ENCODE measurements around the gene NKX2-1.
"Not testable (repeated sequence)": the region's sequence is repeated elsewhere in the genome, so short reads cannot be mapped to it uniquely, and the experiment has no call there.

Gene NKX2-1

DNA sequence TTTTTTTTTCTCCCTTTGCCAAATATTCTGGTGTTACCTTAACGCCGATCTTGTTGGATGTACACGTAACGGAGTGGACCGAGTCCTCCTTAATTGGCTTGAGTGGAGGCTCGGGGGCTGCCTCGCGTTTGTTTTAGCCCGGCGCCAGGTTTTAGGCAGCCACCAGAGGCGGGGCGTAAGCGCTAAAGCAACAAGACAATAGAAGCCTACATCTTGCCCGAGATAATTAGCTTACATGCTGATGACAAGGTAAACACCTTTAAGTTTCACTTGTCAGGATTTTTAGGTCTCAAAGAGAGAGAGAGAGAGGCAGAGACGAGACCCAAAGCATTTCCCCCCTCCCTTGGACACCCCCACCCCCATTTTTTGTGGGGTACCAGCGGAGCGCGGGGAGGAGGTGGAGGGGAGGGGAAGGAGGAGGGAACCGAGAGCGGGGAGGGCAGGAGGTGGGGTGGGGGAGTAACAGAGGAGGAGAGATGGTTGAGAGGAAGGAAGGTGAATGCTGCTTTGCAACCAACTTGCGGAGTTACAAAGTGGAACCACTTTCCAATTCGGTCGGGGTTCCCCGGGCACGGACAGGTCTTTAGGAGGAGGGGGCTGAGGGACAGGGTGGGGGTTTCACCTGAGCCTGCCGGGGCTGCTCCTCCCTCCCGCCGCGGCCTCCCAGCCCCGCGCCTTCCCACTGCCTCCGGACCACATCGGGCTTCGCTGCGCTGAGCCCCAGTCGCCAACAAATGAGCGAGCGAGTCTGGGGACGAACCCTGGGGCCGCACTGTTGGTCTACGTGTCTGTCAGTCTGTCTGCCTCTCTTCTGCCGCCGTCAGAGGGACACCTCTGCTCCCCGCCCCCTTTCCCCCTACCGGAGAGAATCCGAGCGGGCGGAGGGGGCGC is at the start of gene NKX2-1:
Gene NKX2-1 (minus strand): TSS at position 802 of the 891 bp plus-strand sequence. CDS start 103 bp downstream, at position 699.
- DNase-seq: no peak

DNA sequence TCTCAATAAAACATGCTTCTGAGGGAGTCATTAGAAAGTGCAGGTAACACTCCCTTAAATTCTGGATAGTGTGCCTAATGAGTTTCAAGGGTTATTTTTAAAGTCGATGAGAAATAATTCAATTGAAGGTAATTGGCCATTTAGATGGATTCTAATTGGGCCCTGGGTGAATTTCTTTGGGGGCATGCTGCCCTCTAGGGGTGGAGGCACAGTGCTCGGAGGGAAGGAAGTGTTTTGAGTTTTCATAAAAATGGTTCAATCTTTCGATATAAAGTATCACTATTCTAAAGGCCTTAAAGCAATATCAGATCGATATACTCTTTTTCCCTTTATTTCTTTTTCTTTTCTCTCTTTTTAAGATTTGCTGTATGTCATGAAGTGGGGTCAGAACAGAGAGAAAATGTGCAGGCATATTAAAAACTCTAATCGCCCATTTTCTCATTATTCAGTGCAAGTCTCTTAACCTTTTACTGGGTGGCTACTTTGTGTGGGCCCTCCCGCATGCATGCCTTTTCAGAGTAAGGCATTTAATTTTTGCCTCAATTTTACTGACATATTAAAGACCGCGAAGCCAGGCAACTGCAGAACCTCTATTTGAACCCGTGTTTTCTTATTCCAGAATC is 36.9 kb upstream of the NKX2-1 start:
- DNase-seq: peak; percentile 36

DNA sequence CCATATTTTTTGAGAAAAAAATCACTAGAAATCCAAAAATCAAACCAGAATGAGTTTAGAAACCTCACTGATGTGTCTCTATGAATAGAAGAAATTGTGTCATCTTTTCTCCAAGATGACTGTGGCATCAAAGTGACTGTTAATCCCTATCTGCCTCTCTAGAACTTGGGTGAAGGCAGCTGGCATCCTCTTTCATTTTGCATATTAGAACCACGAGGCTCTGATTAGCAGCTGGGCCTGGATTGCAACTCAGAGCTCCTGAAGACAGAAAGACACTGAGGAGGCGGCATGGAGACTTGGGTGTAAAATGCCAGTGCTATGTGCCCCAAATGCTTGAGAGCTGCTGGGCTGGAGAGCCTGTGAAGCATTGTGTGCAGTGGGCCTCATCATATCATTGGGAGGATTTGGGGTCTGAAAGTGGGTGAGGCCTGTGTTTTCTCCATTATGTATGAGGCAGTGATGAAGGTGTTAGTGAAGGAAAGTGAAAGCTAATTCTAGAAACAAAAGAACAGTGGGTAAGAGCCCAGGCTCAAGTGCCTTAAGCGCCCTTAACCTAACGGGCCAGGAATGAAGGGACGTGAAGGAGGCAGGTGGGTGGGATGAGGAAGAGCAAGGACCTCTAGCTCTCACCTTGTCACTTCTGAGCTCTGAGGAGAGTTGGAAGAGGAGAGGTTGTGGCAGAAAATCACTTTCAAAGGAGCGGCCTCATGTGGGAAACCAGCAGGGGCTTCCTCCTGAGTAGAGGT is 36.1 kb upstream of the NKX2-1 start:
- no peak for DNase-seq

DNA sequence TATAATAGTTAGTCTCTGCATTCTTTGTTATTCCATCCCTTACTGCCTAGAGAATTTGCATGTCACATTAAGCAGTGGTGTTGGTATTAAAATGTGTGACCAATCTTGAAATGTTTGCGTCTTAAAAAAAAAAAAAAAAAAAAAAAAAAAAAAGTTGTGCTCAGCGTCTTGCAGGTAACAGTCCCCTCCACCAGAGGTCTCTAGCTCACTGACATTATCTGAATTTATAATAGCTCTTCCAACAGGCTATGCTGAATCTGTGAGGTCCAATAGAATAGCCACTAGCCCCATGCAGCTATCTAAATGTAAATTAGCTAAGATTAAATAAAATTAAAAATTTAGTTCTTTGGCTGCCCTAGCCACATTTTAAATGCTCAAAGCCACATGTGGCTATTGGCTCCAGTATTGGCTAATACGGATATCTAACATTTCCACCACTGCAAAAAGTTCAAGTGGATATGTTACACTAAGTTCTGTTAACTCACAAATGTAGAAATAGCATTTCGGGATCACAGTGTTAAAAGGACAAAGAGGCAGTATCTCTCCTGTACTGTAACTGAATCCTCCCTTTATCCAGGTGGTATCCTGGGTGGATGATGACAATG is 33.7 kb upstream of the NKX2-1 start:
- peak; percentile 40 for DNase-seq

DNA sequence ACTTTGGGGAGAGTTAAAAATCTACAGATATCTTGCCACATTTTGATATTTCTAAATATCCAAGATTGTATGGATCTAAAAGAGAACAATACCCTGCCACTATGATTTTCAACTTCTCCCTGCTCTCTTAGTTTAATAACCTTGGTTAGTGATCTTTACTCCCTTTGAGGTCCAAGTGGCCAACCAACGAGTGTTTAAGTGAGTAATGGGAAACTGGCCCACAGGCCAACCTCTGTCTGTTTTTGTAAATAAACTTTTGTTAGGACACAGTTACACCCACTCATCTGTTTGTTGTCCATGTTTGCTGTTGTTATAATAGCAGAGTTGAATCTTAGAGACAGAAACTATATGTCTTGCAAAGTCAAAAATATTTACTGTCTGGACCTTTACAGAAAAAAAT is 30.9 kb upstream of the NKX2-1 start:
- DNase-seq: no peak

DNA sequence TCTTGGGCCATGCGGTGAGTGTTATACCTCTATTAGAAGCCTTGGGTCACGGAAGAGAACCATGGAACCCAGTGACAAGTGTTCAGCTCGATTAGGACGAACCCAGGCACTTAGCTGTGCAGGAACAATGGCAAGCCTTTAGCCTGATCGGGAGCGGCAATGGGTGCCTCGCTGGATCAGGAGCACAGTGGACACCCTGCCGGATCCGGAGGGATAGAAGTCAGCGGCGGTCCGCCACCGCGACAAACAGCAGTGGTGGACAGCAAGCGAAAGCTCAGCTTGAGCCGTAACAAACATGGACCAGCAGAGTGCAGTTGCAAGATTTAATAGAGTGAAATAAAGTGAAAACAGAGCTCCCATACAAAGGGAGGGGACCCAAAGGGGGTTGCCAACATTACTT is 24.2 kb upstream of the NKX2-1 start:
- DNase-seq: not testable (repeated sequence)

DNA sequence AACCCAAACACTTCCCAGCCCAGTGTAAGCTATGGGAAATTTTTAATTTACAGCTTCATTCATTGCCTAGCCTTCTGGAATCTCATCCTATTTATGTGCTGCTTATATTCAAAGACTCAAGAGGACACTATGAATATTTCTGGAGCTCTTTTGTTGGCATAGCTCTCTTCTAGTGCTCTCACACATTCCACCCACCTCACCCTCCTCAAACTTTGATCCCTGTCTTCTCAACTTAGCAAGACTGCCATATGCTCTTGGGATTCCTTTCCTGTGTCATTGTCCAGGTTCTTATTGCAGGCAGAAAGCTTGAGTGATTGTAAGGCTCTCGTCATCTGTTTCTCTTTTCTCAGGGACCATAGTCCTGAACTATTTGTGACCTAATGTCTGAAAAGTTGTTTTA is 18.0 kb upstream of the NKX2-1 start:
- no peak for DNase-seq

DNA sequence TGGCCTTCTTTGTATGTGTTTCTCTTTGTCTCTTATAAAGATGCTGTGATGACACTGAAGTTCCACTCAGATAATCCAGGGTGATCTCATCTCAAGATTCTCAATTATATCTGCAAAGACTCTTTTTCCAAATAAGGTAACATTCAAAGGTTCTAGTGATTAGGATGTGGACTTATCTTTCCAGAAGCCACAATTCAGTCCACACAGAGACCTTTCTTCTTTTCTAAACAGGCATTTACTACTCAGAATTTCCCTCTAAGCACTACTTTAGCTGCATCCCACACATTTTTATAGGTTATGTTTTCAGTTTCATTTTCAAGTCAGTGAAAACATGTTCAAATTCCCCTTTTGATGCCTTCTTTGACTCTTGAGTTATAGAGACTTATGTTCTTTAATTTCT is 9.0 kb upstream of the NKX2-1 start:
- no peak for DNase-seq

DNA sequence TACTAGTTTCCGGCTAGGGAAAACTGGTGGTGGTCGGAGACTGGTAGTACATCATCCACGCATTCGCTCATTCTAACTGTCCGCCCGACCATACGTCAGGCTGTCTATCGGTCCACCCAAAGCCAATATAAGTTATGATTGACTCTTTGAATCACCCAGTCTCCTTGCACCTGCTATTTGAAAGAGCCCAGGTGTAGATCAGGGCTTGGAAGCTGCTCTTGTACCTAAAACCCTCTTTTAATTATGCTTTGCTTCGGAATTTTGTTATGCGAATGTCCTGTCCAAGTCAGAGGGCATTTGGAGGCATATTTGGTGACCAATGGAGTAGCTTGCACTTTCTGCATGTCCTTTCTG is 5.7 kb upstream of the NKX2-1 start:
- no peak for DNase-seq

DNA sequence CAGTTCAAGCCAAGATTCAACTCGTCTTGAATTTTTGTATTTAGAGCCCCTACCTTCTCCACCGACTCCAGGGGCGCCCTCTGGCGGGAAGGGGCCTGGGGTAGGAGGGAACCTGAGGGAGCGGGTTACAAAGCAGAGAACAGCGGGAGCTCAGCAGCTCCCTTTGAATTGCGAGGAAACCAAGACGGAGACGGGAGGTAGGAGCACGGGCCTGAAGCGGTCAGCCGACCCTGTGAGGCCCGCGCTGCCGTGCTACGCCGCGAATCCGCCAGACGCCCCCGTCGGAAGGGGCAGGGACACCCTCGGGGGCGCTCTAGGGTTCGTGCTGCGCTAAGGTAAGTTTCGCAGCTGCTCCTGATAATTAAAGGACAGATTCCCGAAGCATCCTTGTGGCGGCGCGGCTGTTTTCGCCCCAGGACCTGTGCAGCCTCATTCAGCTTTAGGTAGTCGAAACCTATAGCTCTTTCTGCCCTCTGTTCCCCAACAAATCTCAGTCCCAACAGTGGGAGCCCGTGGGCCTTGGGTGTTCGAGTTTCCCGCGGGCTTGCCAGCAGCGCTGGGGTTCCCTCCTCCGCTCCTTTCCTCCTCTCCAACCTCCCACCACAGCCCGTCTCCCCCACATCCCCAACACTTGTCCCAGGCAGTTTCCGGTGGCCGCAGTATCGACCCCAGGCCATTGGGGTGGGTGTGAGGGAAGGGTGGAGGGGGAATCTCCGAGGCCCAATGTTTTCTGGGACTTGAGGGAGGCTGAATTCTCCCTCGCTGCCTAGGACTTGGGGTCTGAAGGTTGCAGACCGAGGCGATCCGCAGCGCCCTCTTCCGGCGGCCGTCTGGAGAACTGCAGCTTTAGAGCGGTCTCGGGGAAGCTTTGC is 5.1 kb upstream of the NKX2-1 start:
- no peak for DNase-seq

DNA sequence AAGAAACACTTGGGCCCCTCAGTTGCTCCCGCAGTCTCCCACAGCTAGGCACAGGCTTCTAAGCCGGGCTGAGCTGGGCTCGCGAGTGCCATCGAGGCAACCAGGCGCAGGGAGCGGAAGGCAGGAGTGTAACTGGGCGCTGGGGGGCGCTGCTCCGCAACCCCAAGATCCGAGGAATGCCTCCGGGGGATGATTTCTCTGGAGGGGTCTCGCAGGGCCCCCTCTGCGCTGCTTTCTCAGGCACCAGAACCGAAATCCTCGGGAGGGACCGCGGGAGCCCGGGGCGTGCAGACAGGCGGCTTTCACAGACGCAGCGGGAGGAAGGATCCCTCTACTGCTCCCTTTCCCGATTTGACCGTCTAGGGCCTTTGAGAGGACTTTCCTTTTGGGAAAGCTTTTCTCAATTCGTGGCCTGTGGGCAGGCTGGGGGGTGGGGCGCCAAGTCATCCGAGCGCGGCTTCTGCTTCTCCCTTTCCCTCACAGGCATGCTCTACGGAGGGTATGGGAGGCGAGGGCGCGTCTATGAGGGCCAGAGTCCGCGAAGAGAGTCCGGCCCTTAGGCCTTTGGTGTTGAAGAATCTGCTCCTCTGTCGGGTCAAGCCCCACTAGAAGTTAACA is 4.3 kb upstream of the NKX2-1 start:
- DNase-seq: no peak

DNA sequence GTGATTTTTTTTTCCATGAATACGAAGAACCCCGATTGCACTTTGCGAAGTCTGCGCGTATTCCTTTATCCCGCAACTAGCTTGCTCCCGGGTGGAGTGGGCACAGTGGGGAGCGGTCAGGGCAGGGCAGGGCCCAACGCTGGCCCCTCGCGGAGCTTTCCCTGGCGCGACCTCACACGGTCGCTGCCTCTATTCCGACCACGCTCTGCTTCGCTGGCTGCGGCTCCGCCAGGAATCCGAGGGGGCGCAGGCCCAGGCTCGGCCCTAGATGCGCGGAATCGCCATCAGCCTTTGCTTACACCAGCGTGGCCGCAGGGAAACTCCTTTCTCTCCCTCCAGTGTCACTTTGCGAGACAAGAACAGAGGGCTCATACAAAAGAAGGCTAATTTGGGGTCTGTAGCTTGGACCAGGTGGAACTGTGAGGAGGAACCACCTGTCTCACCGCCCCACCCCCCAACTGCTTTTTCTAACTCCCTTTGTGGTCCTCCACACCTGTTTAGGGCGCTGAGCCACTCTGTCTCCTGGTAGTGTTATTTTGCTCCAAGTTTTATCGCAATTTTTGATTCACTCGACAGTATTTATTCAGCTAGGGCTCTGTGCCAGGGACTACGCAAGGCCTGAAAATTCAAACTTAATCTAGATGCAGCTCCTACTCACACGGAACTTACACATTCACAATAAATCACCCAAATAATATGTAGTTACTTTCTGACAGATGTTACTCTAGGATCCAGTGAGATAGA is 3.1 kb upstream of the NKX2-1 start:
- no peak for DNase-seq

DNA sequence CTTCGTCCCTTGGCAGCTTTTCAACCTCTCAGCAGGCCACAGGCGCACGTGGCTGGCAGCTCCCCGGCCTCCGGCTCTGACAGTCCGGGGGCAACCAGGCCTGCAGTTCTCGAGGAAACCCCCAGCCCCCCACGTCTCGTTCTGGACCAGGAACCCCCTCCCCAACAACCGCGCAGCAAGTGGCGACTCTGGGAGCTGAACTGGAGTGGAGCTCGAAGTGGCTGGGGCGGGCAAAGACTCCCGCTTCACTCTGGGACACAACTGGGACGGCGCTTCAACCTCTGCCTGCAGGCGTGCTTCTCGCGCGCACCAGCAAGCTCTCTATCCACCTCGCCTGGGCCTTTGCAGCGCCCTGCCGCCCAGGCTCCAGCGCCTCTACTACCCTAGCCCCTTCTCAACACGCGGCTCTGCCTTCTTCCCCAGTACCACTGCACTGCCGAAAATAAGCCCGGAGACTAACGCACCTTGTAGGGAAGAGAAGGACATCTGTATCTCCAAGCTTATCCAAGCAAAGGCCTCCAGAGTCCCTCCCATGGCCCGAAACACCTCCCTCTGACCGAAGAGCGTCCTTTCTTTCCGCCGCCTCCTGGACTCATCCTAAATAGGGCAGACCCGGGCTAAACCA is 2.4 kb upstream of the NKX2-1 start:
- no peak for DNase-seq

DNA sequence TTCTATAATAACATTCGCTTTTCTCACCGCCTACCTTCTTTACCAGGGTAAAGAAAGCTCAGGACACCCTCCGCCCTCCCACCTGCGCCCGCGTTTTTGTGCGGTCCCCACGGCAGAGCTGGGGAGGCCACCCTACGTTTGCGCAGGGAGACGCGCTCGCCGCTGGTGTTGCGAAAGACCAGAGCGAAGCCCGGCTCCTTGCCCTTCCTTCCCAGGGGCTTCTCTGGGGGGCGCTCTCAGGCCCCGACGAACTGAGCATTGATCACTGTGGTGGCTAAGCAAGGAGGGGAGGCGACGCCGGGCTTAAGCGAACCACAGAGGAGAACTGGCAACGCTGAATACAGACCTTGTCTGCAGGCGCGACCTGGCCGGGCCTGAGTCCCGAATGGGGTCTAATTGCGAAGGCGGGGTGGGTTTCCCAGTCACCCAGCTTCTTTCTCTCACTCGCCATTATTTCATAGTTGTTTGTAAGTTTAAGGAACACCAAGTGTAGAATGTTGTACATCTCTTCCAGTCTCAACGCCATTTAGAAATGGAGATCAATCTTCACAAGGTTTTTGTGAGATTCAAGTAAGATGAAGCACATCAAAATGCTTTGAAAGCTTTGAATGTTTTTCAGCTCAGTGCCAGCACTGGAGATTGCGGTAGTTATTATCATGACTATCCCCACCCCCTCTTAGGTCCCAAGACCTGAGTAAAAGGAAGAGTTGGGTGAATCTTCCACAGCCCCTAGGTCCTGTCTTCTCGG is 1.7 kb upstream of the NKX2-1 start:
- DNase-seq: no peak

DNA sequence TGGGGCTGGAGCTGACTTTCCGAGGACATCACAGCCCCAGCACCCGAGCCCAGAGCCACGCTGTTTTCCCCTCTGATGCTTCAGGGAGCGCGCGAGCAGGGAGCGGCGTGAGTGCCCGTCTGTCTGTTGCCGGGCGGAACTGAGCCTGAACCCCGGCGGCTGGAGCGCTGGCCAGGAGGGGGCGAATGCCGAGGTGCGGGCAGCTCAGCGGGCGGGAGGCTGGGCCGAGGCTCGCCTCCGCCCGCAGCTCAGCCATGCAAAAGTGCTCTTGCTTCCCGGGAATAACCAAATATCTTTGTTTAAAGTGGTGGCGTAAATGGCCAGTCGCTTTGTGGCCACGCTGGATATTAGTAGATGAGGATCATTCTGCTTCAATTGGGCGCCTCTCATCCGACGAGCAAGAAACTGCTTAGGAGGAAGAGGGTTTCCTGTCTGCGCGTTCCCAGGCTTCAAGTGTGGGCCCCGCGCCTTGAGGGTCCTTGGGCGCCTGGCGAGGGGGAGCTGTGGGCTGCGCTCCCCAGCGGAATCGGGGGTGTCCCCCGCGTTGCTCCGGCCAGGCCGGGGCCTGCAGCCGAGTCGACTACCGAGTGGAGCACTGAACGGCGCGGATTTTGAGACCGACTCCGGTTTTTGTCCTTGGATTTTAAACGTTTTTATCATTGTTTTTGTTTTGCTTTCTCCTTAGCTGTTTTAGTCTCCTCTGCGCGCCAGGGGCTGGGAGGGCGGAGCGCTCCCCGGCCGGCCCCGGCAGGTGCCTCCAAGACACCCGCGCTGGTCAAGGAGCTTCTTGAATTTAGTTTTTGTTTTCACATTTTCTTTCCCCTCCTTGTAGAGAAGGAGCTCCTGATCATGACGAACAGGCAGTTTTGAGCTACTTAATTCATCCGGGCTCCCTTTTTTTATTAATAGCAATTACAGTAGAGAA is 831 bp upstream of the NKX2-1 start:
- DNase-seq: no peak

DNA sequence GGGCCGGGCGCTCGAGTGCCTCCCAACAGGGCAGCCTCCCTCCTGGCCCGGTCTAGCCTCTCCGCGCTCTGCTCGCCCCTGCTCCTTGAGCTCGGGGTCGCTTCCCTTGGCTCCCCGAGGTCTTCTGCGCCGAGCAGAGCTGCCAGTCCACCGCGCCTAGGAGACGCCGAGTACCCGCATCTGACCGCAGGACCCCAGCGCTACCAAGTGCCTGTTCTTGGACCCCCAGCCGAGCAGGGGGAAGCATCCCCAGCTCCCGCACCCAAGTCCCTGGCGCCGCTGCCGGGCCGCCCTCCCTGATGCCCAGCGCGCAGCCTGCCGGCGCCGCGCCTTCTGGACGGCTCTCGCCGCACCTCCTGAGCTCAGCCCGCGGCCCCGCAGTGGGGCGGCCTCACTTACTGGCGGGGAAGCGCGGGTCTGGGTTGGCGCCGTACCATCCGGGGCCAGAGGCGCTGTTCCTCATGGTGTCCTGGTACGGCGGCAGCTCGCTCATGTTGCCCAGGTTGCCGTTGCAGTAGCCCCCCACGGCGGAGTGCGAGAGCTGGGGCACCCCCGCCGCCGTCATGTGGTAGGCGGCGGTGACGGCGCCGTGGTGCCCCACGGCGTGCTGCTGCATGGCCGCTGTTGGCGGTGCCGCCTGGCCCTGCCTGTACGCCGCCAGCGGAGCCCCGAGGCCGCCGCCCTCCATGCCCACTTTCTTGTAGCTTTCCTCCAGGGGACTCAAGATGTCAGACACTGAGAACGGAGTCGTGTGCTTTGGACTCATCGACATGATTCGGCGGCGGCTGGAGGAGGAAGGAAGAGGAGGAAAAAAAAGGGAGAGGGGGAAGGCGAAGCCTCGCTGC is 1.2 kb downstream of the NKX2-1 start:
- no peak for DNase-seq

DNA sequence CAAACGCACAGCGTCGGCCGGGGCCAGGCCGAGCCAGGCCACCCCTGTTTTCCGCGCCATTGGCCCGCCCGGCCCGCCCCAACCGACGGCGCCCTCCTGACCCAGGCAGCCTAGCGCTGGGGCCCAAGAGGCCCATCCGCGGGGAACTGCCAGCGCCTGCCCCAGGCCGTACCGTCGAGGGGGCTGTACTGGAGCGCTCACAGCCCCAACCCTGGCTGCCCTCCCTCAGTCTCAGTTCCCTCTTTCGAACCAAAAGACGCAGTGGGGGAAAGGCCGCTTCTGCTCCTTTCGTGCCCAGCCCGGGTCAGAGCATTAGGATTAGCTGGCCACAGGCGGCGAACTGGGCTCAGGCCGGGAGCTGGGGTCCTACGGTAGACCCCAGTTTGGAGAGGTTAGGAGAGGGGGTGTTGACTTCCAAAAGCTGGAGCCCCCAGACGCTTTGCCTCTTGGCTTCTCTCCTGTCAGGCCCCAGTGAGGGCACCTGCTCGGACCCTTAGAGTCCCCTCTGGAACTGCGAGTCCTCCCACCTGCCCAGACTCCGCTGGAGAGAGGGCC is 1.9 kb downstream of the NKX2-1 start:
- no peak for DNase-seq

Data from midbrain (tissue), 1 donor.